ENCODE results near the gene ELMO2. TPM values are rescaled to one million over a fixed set of nuclear protein-coding genes. Genes with fewer than 3 reads are reported as not detected.

Gene ELMO2
- total RNA-seq, 1 donor from 2014 or later = 50.2 TPM

DNA sequence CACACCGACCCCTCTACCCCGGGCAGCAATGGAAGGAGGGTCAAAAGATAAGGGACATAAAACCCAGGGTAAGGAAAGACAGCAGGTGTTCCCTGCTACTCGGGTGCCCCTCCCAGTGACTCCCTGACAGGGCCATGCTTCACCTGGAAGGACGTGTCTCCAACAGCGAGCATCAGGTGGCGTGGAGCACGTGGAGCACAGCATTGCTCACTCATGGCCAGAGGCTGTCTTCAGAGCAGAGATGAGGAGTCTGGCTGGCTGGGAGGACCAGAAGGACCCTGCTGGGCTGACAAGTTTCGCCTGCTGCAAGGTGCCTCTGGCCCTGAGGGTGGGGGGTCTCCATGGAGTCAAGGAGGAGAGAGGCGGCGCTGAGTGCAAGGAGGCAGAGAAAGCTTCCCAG lies 82.9 kb downstream of the ELMO2 start:
- TF ChIP-seq, protein P1, sequence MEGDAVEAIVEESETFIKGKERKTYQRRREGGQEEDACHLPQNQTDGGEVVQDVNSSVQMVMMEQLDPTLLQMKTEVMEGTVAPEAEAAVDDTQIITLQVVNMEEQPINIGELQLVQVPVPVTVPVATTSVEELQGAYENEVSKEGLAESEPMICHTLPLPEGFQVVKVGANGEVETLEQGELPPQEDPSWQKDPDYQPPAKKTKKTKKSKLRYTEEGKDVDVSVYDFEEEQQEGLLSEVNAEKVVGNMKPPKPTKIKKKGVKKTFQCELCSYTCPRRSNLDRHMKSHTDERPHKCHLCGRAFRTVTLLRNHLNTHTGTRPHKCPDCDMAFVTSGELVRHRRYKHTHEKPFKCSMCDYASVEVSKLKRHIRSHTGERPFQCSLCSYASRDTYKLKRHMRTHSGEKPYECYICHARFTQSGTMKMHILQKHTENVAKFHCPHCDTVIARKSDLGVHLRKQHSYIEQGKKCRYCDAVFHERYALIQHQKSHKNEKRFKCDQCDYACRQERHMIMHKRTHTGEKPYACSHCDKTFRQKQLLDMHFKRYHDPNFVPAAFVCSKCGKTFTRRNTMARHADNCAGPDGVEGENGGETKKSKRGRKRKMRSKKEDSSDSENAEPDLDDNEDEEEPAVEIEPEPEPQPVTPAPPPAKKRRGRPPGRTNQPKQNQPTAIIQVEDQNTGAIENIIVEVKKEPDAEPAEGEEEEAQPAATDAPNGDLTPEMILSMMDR (IDR thresholded peaks at IDR 0.05; ENCODE audit: insufficient read depth, low read length, poor library complexity, severe bottlenecking) = no peak
- no peak for DNase-seq (ENCODE audit: low read depth)
- Histone ChIP-seq H3K27me3 (ENCODE audit: control insufficient read depth, insufficient read depth, low read length) (peaks cover 24% of the 10 kb centered on the region), H3K36me3 (ENCODE audit: control insufficient read depth, insufficient read depth, low read length) (no peaks in the 10 kb centered on the region), H3K4me3 (ENCODE audit: low read depth, low read length) (no peak overlapping the region)

DNA sequence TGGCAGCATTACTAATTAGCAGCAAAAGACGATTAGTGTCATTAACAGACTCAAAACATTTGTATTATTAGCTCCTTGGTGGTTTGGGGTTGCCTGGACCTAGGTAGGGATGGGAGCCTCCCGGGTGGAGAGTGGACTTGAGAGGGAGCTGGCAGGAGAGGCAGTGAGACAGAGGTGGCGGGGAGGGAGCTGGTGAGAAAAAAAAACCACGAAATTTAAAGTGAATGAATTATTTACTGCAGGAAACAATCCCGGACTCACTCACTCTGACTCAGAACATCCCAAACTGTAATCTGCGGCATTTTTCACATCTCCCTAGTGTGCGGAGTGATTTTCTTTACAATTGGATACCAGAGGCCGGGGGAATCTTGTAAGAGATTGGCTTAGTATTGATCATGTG lies 83.8 kb downstream of the ELMO2 start:
- H3K36me3 ChIP-seq (ENCODE audit: control insufficient read depth, insufficient read depth, low read length) = no peaks in the 10 kb centered on the region
- DNase-seq (ENCODE audit: low read depth) = no peak
- H3K4me3 ChIP-seq (ENCODE audit: low read depth, low read length) = no peak overlapping the region
- H3K27me3 ChIP-seq (ENCODE audit: control insufficient read depth, insufficient read depth, low read length) = peaks cover 27% of the 10 kb centered on the region
- TF ChIP-seq, protein P1 (IDR thresholded peaks at IDR 0.05; ENCODE audit: insufficient read depth, low read length, poor library complexity, severe bottlenecking) = no peak

DNA sequence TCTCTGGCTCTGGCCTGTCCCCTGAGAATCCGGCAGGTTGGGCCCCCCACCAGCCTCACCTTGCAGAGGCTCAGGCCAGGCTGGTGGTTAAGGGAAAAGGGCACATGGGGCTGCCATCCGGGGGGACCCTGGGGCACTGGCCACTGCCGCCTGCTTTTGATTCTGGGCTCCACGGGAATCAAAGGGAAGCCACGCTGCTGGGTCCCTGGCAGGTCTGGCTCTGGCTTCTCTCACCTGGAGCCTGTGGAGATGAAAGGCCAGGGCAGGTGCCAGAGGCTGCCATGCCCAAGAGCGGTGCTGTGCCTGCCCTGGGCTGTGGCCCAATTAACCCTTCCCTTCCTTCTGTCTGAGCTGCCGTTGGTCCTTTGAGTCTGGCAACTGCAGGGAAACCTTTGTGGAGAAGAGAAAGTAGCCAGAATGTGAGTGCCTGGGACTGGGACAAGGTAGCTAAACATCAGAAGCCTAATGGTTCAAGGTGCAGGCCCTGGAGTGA lies 88.7 kb downstream of the ELMO2 start:
- TF ChIP-seq, protein P1 (IDR thresholded peaks at IDR 0.05; ENCODE audit: insufficient read depth, low read length, poor library complexity, severe bottlenecking) = no peak
- Histone ChIP-seq H3K4me3 (ENCODE audit: low read depth, low read length) (no peak overlapping the region), H3K36me3 (ENCODE audit: control insufficient read depth, insufficient read depth, low read length) (no peaks in the 10 kb centered on the region), H3K27me3 (ENCODE audit: control insufficient read depth, insufficient read depth, low read length) (peaks cover 49% of the 10 kb centered on the region)
- no peak for DNase-seq (ENCODE audit: low read depth)

DNA sequence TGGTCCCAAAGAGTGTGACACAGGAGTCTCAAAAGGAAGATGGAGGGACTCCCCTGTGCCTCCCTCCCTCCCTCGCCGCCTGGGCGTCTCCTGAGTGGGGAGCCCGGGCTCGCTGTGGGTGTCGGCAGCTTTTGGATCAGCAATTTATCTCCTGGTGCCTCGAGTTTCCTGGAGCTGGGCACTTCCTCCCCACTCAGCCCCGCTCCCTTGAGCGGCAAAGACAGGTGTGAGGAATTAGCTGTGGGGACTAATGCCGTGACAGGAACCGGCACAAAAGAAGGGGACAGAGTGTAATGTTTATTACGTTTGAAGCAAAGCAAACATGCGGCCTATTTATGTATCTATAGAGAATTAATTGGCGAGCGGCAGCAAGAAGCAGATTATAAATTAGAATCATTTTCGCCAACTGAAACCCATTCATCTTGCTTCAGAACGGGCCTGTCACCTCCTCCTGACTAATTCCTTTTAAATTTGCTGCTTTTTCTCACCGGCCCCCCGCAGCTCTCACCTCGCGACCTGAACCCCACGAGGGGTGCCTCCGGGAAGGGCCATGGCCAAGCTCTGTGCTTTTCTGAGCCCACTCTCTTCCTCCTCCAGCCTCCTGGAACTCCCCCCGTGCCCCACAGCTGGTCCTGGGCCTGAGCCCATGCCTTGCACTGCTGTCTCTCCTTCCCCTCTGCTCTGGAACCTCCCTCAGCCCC lies 89.3 kb downstream of the ELMO2 start:
- Histone ChIP-seq H3K4me3 (ENCODE audit: low read depth, low read length) (no peak overlapping the region), H3K27me3 (ENCODE audit: control insufficient read depth, insufficient read depth, low read length) (peaks cover 54% of the 10 kb centered on the region), H3K36me3 (ENCODE audit: control insufficient read depth, insufficient read depth, low read length) (no peaks in the 10 kb centered on the region)
- TF ChIP-seq, protein P1 (IDR thresholded peaks at IDR 0.05; ENCODE audit: insufficient read depth, low read length, poor library complexity, severe bottlenecking) = no peak
- DNase-seq (ENCODE audit: low read depth) = no peak

Other genes with a start within 250 kb of the ELMO2 start
- gene CDH22, start 98.1 kb downstream of the ELMO2 start, total RNA-seq = not detected in 2 replicates
- 7.8 and 8.0 TPM in 2 replicates for gene ZNF334, start 106.9 kb upstream of the ELMO2 start, total RNA-seq
- gene OCSTAMP, start 144.0 kb upstream of the ELMO2 start, total RNA-seq = not detected in 2 replicates
- gene SLC13A3, start 244.8 kb upstream of the ELMO2 start, total RNA-seq = 2.6 and 3.4 TPM in 2 replicates

Measured in kidney epithelial cell (primary cell).